ENCODE data around the gene FHOD1. TPM values are rescaled to one million over a fixed set of nuclear protein-coding genes. Genes with fewer than 3 reads are reported as not detected.

FHOD1 gene
- total and polyA plus RNA-seq, 9 of the 15 experiments (the other 6 are each of a cell fraction or from before 2014, with no cell fraction given), result 18.7 to 126 (median 32.3) TPM

- TF ChIP-seq ILK (tag; IDR thresholded peaks at IDR 0.05; ENCODE audit: borderline replicate concordance, low read depth) (no peak), POLR2B (IDR thresholded peaks at IDR 0.05; ENCODE audit: low read depth, partially characterized antibody) (peak; percentile 68), ZNF780A (CRISPR knock-in tag; IDR thresholded peaks at IDR 0.05) (no peak), PURB (CRISPR knock-in tag; IDR thresholded peaks at IDR 0.05; ENCODE audit: low read depth) (no peak), SP1 (CRISPR knock-in tag; IDR thresholded peaks at IDR 0.05) (peak; percentile 100), ZNF324 (CRISPR knock-in tag; IDR thresholded peaks at IDR 0.05) (no peak), TFAM (CRISPR knock-in tag; conservative IDR thresholded peaks at IDR 0.05) (no peak), KAT2B (IDR thresholded peaks at IDR 0.05; ENCODE audit: low read depth, low read length) (peak; percentile 50), KLF13 (tag; IDR thresholded peaks at IDR 0.05; ENCODE audit: borderline replicate concordance, low read depth) (peak; percentile 92), LARP7 (IDR thresholded peaks at IDR 0.05) (no peak), TAL1 (IDR thresholded peaks at IDR 0.05) (no peak), MYC (IDR thresholded peaks at IDR 0.05; ENCODE audit: low read depth, low read length) (peak; percentile 84), MYC (CRISPR knock-in tag; IDR thresholded peaks at IDR 0.05; ENCODE audit: borderline replicate concordance, low read depth) (0 out of 2 replicates have a peak, but pooled peaks have one; percentile 27), VEZF1 (CRISPR knock-in tag; IDR thresholded peaks at IDR 0.05) (peak; percentile 89), ZBTB40 (IDR thresholded peaks at IDR 0.05) (peak; percentile 100), ZBTB40 (CRISPR knock-in tag; IDR thresholded peaks at IDR 0.05) (no peak), SIX5 (IDR thresholded peaks at IDR 0.05; ENCODE audit: borderline replicate concordance in 1 of 2, insufficient read depth in 1 of 2, low read depth in 1 of 2, low read length in 2 of 2) (peak; percentile 92 to 93), ZNF444 (CRISPR knock-in tag; IDR thresholded peaks at IDR 0.05) (no peak), WHSC1 (IDR thresholded peaks at IDR 0.05; ENCODE audit: low read length) (no peak)
These were observed 20.3 kb downstream of the FHOD1 start, which contains the start of gene TMEM208 (continued) for GRCh38 chr16:67226804-67227566.

All from K562 (cell line).